Mesothelial cell of epicardium (in vitro differentiated cells): ENCODE measurements around the gene CDC42EP5. TPM values are rescaled to one million over a fixed set of nuclear protein-coding genes. Genes with fewer than 3 reads are reported as not detected.

Source experiments
- DNase-seq, 2 experiments: peaks; one replicate each; pipeline ENCODE4 v3.0.0; 2021; ENCODE audit warnings: low spot score in 2 of 2; ENCODE audit not compliant: unreplicated experiment in 2 of 2
- H3K27ac Mint-ChIP-seq: 2 replicates; pipeline ENCODE4 v1.8.0; 2021; ENCODE audit warnings: mixed read lengths
- H3K27me3 Mint-ChIP-seq: 2 replicates; pipeline ENCODE4 v1.8.0; 2021; ENCODE audit warnings: low read depth, mixed read lengths
- H3K36me3 Mint-ChIP-seq: 2 replicates; pipeline ENCODE4 v1.8.0; 2021; ENCODE audit warnings: mixed read lengths
- H3K4me1 Mint-ChIP-seq: 2 replicates; pipeline ENCODE4 v1.8.0; 2021; ENCODE audit warnings: mixed read lengths
- H3K4me3 Mint-ChIP-seq: 2 replicates; pipeline ENCODE4 v1.8.0; 2021; ENCODE audit warnings: mild to moderate bottlenecking, moderate library complexity, mixed read lengths
- H3K9me3 Mint-ChIP-seq: 2 replicates; pipeline ENCODE4 v1.8.0; 2021; ENCODE audit warnings: mixed read lengths
- total RNA-seq: library from RNA; stranded (reverse); gene quantifications from 3 replicates; pipeline ENCODE4 v1.2.1, GENCODE V29; 2021
- TF ChIP-seq, protein P1 (sequence below): fragments of 200-600 bp; sonication (generic); IDR thresholded peaks from one replicate; pipeline ENCODE4 v1.5.0; 2021; ENCODE audit warnings: antibody characterized with exemption; ENCODE audit not compliant: unreplicated experiment

Gene CDC42EP5
- total RNA-seq, 1 donor from 2014 or later, result 126 TPM

GRCh38 chr19:54434112-54434872 is 38.8 kb downstream of the CDC42EP5 start:
- H3K27me3 Mint-ChIP-seq, result peaks cover 8% of the 10 kb centered on the region
- DNase-seq, result no peak
- H3K9me3 Mint-ChIP-seq, result no peaks in the 10 kb centered on the region
- TF ChIP-seq, protein P1, sequence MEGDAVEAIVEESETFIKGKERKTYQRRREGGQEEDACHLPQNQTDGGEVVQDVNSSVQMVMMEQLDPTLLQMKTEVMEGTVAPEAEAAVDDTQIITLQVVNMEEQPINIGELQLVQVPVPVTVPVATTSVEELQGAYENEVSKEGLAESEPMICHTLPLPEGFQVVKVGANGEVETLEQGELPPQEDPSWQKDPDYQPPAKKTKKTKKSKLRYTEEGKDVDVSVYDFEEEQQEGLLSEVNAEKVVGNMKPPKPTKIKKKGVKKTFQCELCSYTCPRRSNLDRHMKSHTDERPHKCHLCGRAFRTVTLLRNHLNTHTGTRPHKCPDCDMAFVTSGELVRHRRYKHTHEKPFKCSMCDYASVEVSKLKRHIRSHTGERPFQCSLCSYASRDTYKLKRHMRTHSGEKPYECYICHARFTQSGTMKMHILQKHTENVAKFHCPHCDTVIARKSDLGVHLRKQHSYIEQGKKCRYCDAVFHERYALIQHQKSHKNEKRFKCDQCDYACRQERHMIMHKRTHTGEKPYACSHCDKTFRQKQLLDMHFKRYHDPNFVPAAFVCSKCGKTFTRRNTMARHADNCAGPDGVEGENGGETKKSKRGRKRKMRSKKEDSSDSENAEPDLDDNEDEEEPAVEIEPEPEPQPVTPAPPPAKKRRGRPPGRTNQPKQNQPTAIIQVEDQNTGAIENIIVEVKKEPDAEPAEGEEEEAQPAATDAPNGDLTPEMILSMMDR, result no peak
- H3K4me3 Mint-ChIP-seq, result no peak overlapping the region
- peaks cover 24% of the 10 kb centered on the region for H3K4me1 Mint-ChIP-seq
- H3K27ac Mint-ChIP-seq, result no peak overlapping the region
- peaks cover 5% of the 10 kb centered on the region for H3K36me3 Mint-ChIP-seq

GRCh38 chr19:54433697-54434096 is 39.4 kb downstream of the CDC42EP5 start:
- H3K27ac Mint-ChIP-seq, result no peak overlapping the region
- H3K9me3 Mint-ChIP-seq, result no peaks in the 10 kb centered on the region
- DNase-seq, result no peak
- H3K27me3 Mint-ChIP-seq, result peaks cover 12% of the 10 kb centered on the region
- no peak overlapping the region for H3K4me3 Mint-ChIP-seq
- TF ChIP-seq, protein P1, result no peak
- peaks cover 28% of the 10 kb centered on the region for H3K4me1 Mint-ChIP-seq
- H3K36me3 Mint-ChIP-seq, result peaks cover 5% of the 10 kb centered on the region

DNA sequence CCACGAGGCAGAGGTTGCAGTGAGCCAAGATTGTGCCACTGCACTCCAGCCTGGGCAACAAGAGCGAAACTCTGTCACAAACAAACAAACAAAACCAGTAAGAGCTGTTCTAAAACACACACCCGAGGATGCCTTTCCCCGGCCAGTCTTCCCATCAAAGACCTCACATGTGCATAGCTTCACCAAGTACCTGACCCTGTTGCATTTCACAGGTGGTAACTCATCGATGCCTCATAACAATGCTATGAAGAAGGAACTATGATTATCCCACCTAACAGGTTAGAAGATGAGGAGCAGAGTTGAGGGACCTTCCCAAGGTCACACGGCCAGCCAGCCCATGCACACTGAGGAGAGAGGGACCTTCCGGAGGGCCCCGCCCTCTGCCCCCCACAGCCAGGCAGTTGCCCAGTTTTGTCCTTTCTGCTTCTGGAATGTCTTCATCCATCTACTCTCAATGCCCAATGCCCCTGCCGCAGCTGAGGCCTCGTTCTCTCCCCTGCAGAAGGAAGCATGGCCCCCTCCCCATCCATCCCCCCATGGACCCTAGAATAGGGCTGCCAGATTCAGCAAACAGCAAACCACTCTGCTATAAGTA is 40.9 kb downstream of the CDC42EP5 start:
- peaks cover 28% of the 10 kb centered on the region for H3K4me1 Mint-ChIP-seq

GRCh38 chr19:54431255-54431838 is 41.7 kb downstream of the CDC42EP5 start:
- Mint-ChIP-seq H3K27me3 (peaks cover 25% of the 10 kb centered on the region), H3K9me3 (no peaks in the 10 kb centered on the region), H3K4me3 (peak overlapping the region; percentile 64), H3K4me1 (peaks cover 27% of the 10 kb centered on the region), H3K36me3 (peaks cover 2% of the 10 kb centered on the region), H3K27ac (peak overlapping the region; percentile 78)
- DNase-seq, result no peak
- TF ChIP-seq, protein P1, result no peak

More for the DNA sequence above, 40.9 kb downstream of the CDC42EP5 start:
- Mint-ChIP-seq H3K27ac (no peak overlapping the region), H3K9me3 (no peaks in the 10 kb centered on the region), H3K4me3 (no peak overlapping the region), H3K27me3 (peaks cover 19% of the 10 kb centered on the region), H3K36me3 (peaks cover 5% of the 10 kb centered on the region)
- TF ChIP-seq, protein P1, result no peak
- DNase-seq, result no peak

GRCh38 chr19:54430306-54431254 is 42.5 kb downstream of the CDC42EP5 start:
- Mint-ChIP-seq H3K9me3 (no peaks in the 10 kb centered on the region), H3K27ac (peak overlapping the region; percentile 78), H3K4me3 (peak overlapping the region; percentile 64), H3K36me3 (peaks cover 2% of the 10 kb centered on the region), H3K27me3 (peaks cover 33% of the 10 kb centered on the region), H3K4me1 (peaks cover 24% of the 10 kb centered on the region)
- DNase-seq, result peak; percentile 64 to 82
- TF ChIP-seq, protein P1, result no peak
